GM10248 (cell line): ENCODE results near the gene HVCN1.
A peak's percentile ranks its signal among the peaks of the same experiment; 100 is the strongest.

Source experiments
- CTCF ChIA-PET: fragments of 300-600 bp; sonication (Branson Sonifier 250); formaldehyde crosslinking; extraction: SDS; loops from one replicate; lab custom pipeline; 2021; ENCODE audit warnings: antibody characterized with exemption; lab: Yijun Ruan, JAX
- POLR2A ChIA-PET: fragments of 350-650 bp; sonication (Branson Sonifier 250); formaldehyde crosslinking; extraction: SDS; loops from one replicate; lab custom pipeline; 2020; ENCODE audit warnings: antibody characterized with exemption; lab: Yijun Ruan, JAX
- DNase-seq: peaks from one replicate; pipeline ENCODE4 v3.0.0; 2012; ENCODE audit errors: extremely low spot score
- TF ChIP-seq, protein P1 (sequence below): IDR thresholded peaks from 2 replicates; pipeline ENCODE4 v1.5.1; 2012; ENCODE audit warnings: mild to moderate bottlenecking, low read depth; ENCODE audit errors: extremely low read depth, missing control alignments, control extremely low read depth

Gene HVCN1

GRCh38 chr12:110720516-110720915, 31.6 kb upstream of the HVCN1 start:
- CTCF ChIA-PET, result interaction anchor here (1.2 to 2.0 kb wide), 4 partner anchors 9 to 157 kb away, joined by 3 to 6 read pairs (median 4); no protein-coding TSS in a partner anchor
- DNase-seq, result no peak
- TF ChIP-seq, protein P1, sequence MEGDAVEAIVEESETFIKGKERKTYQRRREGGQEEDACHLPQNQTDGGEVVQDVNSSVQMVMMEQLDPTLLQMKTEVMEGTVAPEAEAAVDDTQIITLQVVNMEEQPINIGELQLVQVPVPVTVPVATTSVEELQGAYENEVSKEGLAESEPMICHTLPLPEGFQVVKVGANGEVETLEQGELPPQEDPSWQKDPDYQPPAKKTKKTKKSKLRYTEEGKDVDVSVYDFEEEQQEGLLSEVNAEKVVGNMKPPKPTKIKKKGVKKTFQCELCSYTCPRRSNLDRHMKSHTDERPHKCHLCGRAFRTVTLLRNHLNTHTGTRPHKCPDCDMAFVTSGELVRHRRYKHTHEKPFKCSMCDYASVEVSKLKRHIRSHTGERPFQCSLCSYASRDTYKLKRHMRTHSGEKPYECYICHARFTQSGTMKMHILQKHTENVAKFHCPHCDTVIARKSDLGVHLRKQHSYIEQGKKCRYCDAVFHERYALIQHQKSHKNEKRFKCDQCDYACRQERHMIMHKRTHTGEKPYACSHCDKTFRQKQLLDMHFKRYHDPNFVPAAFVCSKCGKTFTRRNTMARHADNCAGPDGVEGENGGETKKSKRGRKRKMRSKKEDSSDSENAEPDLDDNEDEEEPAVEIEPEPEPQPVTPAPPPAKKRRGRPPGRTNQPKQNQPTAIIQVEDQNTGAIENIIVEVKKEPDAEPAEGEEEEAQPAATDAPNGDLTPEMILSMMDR, result no peak
- POLR2A ChIA-PET, result interaction anchor here (0.8 kb wide), 1 partner anchor 107 kb away, joined by 3 read pairs; the partner anchor contains the start of gene TCTN1

- ChIA-PET CTCF (interaction anchor here (0.7 to 0.8 kb wide), 2 partner anchors 14 to 21 kb away, joined by 3 read pairs; no protein-coding TSS in a partner anchor), POLR2A (no interaction called here)
- TF ChIP-seq, protein P1, result no peak
- DNase-seq, result no peak
Observed at GRCh38 chr12:110718222-110718908, 29.4 kb upstream of the HVCN1 start.

DNA sequence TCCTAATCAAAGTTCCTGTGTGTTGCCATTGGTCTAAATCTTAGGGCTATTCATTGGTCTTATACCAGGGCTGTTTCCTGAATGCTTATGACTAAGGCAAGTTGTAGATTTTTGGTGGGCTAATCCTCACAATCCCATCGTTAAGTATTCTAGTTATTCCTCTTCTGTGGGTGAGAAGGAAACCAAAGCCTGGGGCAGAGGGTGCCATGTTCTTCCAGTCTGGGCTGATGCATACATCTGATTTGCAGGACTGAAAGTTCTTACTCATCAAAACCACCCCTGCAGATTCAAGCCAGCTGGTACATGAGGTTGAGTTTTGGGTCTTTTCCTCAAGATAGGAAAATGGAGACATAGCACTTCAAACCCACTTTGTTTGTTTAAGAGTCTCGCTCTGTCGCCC, 28.1 kb upstream of the HVCN1 start:
- TF ChIP-seq, protein P1, result no peak
- no peak for DNase-seq
- ChIA-PET POLR2A (no interaction called here), CTCF (interaction anchor here (0.7 kb wide), 1 partner anchor 14 kb away, joined by 3 read pairs; no protein-coding TSS in a partner anchor)

DNA sequence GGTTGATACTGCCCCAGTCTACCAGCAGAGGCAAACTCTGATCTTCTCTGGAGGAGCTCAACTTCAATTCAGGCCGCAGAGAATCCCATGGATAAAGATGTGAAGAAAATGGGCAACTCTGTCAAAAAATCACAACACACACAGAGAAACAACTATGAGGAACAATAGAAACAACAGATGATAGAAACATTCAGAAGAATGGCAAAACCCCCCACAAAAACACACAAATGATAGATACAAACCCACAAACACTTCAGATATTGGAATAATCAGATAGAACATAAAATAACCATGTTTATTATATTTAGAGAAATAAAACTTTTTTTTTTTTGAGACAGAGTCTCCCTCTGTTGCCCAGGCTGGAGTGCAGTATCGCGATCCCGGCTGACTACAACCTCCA, 20.0 kb upstream of the HVCN1 start:
- no peak for DNase-seq
- POLR2A ChIA-PET, result no interaction called here
- CTCF ChIA-PET, result interaction anchor here (1.3 to 2.0 kb wide), 2 partner anchors 11 to 113 kb away, joined by 4 to 6 read pairs; no protein-coding TSS in a partner anchor
- TF ChIP-seq, protein P1, result no peak

DNA sequence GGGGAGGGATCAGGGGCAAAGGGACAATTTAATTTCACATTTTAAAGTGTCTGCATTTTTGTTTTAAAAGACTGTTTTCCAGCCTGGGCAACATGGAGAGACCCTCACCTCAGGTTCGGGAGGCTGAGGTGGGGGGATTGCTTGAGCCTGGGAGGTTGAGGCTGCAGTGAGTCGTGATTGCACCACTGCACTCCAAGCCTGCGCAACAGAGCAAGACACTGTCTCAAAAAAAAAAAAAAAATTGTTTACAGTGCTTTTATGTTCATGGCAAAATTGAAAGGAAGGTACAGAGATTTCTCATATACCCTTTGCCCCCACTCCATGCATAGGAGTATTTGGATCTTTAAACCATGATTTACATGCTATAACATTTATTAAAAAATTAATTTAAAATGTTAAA, 16.4 kb upstream of the HVCN1 start:
- ChIA-PET POLR2A (interaction anchor here (0.5 to 0.7 kb wide), 3 partner anchors 8 to 290 kb away, joined by 3 to 6 read pairs (median 3); no protein-coding TSS in a partner anchor), CTCF (interaction anchor here (0.7 to 1.6 kb wide), 21 partner anchors 8 to 243 kb away, joined by 3 to 12 read pairs (median 3); no protein-coding TSS in a partner anchor)
- no peak for DNase-seq
- TF ChIP-seq, protein P1, result no peak

DNA sequence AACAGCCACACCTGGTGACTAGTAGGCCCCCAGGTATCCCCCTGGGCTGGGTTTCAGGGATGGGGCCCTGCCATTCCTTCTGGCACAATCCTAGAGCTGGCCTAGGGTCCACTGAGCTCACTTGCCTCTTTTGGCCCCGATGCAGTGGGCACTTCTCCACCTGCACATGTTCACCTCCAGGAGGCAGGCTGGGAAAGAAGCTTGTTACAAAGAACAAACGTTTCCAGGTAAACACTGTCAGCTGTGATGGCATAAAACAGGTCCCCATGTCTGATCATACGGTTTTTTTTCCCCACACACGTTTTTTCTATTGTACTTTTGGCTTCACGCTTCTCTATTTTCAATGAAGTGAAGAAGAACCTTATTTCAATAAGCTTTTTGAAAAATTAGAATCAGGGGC, 15.8 kb upstream of the HVCN1 start:
- POLR2A ChIA-PET, result interaction anchor here (0.5 to 0.7 kb wide), 3 partner anchors 9 to 289 kb away, joined by 3 to 6 read pairs (median 3); no protein-coding TSS in a partner anchor
- CTCF ChIA-PET, result interaction anchor here (0.7 to 1.6 kb wide), 23 partner anchors 9 to 254 kb away, joined by 3 to 12 read pairs (median 3); partner anchors contain the start of gene ARPC3
- peak; percentile 39 for DNase-seq
- TF ChIP-seq, protein P1, result peak; percentile 20
